Measurements from ENCODE around the gene SEPTIN8.

DNA sequence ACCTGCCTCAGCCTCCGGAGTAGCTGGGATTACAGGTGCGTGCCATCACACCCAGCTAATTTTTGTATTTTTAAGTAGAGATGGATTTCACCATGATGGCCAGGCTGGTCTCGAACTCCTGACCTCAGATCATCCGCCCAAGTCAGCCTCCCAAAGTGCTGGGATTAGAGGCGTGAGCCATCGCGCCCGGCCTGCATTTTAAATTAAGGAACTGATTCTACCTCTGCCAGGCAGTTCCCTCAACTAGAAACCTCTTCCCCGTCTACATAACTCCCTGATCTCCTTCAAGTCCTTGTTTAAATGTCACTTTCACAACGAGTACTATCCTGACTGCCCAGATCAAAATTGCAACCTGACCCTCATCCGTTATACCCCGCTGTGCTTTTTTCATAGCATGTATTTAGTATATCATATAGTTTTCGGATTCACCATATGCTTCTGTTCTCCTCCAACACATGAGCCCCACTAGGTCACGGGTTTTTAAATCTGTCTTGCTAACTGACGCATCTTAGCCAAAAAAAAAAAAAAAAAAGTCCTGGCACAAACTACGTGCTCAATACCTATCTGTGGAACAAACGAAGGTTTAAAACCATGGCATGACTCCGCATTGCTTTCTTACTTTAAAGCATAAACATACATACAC lies 35.2 kb upstream of the SEPTIN8 start:
- peak; percentile 7 for TF ChIP-seq EZH2 (IDR thresholded peaks at IDR 0.05; ENCODE audit: insufficient read depth, low read length)
- TF ChIP-seq, protein P1, sequence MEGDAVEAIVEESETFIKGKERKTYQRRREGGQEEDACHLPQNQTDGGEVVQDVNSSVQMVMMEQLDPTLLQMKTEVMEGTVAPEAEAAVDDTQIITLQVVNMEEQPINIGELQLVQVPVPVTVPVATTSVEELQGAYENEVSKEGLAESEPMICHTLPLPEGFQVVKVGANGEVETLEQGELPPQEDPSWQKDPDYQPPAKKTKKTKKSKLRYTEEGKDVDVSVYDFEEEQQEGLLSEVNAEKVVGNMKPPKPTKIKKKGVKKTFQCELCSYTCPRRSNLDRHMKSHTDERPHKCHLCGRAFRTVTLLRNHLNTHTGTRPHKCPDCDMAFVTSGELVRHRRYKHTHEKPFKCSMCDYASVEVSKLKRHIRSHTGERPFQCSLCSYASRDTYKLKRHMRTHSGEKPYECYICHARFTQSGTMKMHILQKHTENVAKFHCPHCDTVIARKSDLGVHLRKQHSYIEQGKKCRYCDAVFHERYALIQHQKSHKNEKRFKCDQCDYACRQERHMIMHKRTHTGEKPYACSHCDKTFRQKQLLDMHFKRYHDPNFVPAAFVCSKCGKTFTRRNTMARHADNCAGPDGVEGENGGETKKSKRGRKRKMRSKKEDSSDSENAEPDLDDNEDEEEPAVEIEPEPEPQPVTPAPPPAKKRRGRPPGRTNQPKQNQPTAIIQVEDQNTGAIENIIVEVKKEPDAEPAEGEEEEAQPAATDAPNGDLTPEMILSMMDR (IDR thresholded peaks at IDR 0.05; ENCODE audit: insufficient read depth, low read depth, low read length) = no peak
